ENCODE results near the gene EYA2.

The EYA2 gene

GRCh38 chr20:47042464-47042863 lies 147.8 kb downstream of the EYA2 start:
- no peak for DNase-seq

DNA sequence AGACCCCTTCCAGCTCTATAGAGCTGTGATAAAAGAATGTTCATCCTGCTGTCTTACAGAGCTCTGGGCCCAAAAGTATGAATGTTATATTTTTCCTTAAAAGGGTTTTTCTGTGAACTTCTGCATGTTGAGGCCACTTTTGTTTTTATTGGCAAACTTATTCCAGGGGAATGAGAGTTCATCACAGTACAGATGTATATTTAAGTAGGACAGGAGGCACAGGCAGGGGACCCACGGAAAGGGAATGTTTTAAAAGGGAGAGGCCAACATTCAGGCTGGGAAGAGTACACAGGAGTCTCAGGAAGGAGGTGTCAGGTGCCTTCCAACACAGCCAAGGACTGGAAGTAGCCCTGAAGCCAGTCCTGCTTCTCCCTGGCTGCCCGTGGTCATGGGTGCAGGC lies 148.4 kb downstream of the EYA2 start:
- DNase-seq, result no peak

DNA sequence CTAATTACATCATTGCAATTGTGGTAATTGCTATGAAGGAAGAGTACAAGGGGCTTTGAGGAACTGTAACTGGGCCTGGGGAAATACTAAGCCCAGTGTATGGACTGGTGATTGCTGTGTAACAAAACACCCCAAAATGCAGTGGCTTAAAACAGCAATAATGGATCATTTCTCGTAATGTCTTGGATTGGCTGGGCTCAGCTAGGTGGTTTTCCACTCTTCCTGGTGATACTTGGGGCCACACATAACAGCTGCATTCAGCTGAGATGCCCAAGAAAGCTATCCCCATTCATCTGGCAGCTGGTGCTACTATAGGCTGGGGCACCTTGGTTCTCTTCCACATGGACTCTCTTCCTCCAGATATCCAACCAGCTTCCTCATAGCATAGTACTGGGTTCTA lies 150.3 kb downstream of the EYA2 start:
- no peak for DNase-seq

GRCh38 chr20:47048054-47048453 lies 153.4 kb downstream of the EYA2 start:
- DNase-seq, result no peak

GRCh38 chr20:47049771-47050170 lies 155.1 kb downstream of the EYA2 start:
- no peak for DNase-seq

GRCh38 chr20:47050996-47051395 lies 156.4 kb downstream of the EYA2 start:
- no peak for DNase-seq

DNA sequence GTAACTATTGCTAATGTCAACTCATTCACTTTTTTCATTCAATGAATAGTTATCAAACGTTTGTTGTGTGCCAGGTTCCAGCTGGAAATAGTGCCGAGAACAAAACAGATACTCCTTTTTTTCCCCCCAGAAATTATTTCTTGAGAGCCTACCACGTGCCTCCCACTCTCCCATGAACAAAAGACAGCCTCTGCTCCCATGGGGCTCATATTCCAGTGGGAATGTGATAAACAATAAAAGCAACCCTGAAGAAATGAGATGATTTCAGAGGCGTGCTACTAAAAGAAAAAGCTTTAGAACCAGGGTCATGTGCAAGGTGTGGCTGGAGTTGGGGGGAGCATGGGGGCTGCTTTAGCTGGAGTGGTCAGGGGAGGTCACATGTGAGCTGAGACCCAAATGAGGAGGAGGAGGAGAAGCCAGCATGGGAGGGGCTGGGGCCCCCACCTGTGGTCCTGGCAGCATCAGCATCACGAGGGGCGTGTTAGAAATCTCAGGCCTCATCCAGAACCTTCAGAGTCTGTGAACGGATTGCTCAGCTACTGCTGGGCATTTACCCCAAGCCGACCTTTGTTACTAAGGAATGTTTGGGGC lies 157.4 kb downstream of the EYA2 start:
- no peak for DNase-seq

DNA sequence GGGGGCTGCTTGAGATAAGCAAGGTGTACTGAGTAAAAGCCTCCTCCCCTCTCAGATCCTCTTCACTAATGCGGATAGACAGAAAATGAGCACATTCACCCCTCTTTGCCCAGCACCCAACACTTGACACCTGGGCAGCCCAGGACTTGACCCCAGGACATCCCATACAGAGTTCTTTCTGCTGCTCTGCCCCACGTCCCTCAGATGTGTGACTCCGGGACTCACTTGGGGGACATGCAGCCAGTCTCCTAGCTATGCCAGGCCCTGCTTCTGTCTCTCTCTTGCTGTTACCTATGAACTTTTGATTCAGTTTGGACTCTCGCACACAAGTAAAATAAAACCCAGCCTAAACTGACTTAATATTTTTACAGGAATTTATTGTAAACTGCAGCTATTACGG lies 159.9 kb downstream of the EYA2 start:
- DNase-seq, result no peak

- DNase-seq, result no peak
Observed at GRCh38 chr20:47054945-47055344, 160.3 kb downstream of the EYA2 start.

- DNase-seq, result no peak
Observed at GRCh38 chr20:47055699-47056369, 161.2 kb downstream of the EYA2 start.

DNA sequence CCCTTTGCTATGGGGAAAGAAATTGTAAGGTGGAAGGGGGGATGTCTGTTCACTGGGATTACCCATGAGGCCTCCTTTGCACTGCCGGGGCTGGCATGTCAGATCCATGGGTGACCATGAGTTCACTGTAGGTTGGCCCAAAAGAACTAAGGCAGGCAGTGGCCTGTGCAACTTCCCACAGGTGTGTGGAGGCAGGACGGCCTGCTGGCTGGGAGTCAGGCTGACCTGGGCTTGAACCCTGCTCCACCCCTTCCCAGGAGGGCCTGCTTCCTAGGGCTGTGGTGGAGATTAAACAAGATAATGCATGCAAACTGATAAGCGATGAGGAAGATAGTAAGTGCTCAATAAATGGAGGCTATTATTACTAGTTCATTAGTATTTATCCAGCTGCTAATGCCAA lies 163.0 kb downstream of the EYA2 start:
- no peak for DNase-seq

GRCh38 chr20:47058236-47058635 lies 163.6 kb downstream of the EYA2 start:
- DNase-seq, result no peak

- DNase-seq, result no peak
Observed at GRCh38 chr20:47059536-47059935, 164.9 kb downstream of the EYA2 start.

- DNase-seq, result no peak
Observed at GRCh38 chr20:47061549-47061948, 166.9 kb downstream of the EYA2 start.

DNA sequence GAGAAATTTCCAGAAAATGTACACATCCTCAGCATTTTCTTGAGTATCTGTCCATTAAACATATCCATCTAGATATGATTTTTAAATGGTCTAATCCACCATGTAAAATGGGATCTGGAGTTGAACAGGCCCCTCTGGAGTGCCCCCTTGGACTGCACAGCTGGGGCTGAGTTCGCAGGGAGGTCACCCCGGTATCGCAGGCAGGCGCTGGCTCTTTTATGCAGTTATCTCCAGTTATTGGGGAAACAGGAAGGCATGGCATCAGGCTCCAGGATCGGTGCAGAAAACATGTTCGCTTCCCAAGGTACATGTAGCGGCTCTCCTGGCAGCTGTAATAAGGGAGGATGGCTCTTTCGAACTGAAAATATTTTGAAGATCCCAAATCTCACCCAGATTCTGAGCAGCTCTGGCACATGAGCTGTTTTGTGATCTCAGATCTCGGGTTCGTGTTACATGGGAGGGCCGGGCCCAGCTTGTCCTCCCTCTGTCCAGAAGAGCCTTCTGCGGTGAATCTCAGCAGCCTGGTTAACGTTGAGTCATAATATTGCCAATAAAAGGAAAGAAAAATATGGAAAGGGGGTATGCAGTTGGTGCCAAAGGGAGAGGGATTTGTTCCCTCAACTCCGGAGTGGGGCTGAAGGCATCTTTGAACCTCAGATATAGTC lies 167.7 kb downstream of the EYA2 start:
- DNase-seq, result no peak

DNA sequence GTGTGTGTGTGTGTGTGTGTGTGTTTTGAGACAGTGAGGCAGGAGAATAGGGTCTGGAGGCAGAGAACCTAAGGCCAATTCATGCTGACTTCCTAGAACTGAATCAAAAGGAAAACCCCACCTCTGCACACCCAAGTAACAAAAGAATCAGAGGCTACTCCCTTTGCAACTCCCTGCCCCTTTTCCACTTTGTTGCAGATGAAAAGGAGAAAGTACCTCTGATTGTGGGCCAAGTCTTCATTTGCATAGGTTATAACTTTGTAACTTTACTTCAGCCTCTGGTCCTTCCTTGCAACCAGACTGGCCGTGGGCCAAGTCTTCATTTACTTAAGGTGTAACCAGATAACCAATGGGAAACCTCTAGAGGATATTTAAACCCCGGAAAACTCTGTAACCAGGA lies 168.8 kb downstream of the EYA2 start:
- DNase-seq, result no peak

GRCh38 chr20:47063808-47064207 lies 169.2 kb downstream of the EYA2 start:
- no peak for DNase-seq

DNA sequence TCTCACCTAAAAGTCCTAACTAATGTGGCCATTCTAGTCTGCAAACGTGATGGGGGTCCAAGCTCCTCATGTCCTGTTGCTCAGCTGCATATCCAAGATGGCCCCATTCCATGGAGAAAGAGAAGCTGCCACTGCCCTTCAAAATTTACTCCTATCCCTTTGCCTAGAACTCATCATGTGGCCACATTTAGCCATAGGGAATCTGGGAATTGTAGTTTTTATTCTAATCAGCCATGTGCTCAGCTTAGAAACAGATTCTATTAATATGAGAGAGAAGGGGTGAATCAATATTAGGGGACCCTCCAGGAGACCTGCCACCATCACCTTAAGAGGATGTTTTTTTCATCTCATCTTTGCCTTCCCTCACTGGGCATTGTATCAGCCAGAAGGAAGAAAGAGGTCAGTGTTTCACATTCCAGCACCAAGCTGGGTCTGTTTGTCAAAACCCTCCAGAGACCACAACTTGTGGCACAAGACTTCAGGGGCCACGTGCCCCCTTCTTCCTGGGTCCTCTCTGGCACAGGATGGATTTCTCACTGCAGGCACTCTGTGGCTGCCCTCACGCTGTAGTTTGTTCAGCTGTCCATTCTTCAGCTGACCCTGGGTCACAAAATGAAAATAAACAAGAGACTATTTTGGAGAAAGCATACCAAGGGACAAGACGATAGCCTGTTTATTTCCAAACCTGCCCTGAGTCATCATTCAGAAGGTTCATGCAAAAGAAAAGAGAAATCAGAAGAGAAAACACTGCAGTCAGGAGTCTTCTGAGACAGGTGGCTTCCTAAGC lies 172.0 kb downstream of the EYA2 start:
- no peak for DNase-seq

DNA sequence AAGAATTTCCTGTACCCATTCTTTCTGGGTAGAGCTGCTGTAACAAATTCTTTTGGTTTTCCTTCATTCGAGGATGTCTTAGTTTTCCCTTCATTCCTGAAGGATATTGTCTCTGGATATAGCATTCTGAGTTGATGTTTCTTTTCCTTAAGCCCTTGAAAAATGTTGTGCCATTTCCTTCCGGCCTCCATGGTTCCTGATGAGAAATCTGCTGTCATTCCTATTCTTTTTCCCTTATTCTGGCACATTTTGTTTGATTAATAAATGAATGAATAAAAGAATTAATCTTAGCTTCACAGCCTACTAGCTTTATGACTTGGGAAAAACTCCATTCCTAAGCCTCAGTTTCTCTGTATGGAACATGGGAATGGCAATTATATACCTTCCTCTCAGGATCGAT lies 173.1 kb downstream of the EYA2 start:
- DNase-seq, result no peak

DNA sequence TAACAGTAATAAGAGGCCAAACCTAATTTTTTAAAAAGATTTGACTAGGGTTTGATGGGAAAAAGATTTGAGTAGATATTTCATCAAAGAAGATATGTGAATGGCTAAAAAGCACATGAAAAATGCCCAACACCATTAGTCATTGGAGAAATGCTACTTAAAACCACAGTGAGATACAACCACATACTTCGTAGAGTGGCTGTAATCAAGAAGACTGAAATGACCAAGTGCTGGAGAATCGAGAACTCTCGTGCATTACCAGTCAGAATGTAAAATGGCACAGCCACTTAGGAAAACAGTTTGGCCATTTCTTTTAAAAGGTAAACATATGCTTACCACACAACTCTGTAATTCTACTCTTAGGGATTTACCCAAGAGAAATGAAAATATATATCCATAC lies 175.5 kb downstream of the EYA2 start:
- no peak for DNase-seq

DNA sequence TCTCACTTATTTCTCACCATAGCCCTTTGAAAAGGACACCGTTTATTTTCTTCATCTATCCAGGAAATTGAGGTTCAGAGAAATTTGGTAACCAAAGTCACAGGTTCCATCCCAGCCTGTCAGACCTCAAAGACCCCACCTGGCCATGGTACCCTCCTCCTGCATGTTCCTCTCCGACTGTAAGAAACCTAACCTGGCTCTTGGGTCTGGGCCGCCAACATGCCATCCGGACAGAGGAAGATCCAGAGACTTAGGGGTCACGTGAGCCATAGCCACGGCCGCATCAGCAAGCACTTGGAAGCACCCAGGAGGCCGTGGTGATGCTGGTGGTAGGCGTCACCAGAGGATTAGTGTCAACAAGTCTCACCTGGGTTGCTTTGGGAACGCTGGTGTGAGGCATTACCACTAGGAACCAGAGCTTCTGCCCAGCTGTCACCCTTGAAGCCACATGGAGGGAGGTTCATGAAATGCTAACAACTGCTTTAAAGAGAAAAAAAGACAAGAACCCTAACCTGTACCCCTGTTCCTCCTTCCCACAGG lies 177.1 kb downstream of the EYA2 start:
- no peak for DNase-seq

- no peak for DNase-seq
Observed at GRCh38 chr20:47073766-47074475, 179.3 kb downstream of the EYA2 start.

DNA sequence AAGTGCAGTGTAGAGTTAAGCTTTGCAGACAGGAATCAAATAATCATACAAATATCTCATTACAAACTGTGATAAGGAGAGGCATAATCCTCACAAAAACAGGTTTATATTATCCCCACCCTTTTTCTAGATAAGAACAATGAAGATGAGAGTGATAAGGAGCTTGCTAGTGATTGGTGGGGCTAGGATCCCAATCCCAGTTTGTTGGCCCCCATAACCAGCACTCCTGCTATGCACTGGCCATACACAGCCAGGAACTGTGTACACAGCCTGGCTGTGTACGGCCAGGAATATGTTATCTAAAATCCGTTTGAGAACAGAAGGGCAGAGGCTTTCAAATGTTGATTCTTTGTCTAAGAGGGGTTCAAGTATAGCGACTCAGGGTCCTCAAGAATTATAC lies 180.6 kb downstream of the EYA2 start:
- no peak for DNase-seq

All from activated CD4-positive, alpha-beta T cell treated with anti-CD3 and anti-CD28 coated beads for 4 hours (primary cell).